GM18907 (cell line): ENCODE data around the gene RASGRP4.

ENCODE experiments used
- ATAC-seq: cut with Tn5 transposase; IDR thresholded peaks from one replicate; pipeline ENCODE4 v1.9.1; 2021; ENCODE audit warnings: mild to moderate bottlenecking, moderate library complexity; ENCODE audit not compliant: unreplicated experiment

The RASGRP4 gene

DNA sequence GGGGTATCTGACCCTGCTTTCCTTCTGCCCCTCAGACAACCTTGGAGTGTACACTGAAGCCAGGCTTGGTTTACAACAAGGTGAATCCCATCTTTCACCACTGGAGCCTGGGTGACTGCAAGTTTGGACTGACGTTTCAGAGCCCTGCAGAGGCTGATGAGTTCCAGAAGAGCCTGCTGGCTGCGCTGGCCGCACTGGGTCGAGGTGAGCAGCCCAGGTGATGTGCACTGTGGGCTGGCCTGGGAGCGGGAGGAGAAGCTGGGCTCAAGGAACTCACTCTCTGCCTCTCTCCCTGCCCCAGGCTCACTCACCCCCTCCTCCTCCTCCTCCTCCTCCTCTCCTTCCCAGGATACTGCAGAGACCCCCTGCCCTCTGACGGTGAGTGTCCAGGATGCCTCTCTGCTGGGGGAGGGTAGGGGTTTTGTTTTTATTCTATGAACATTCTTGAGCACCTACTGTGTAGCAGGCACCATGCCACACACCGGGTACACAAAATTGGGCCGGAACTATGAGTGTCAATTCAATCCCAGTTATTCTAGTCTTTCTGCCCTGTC is 34.0 kb downstream of the RASGRP4 start:
- ATAC-seq: no peak

DNA sequence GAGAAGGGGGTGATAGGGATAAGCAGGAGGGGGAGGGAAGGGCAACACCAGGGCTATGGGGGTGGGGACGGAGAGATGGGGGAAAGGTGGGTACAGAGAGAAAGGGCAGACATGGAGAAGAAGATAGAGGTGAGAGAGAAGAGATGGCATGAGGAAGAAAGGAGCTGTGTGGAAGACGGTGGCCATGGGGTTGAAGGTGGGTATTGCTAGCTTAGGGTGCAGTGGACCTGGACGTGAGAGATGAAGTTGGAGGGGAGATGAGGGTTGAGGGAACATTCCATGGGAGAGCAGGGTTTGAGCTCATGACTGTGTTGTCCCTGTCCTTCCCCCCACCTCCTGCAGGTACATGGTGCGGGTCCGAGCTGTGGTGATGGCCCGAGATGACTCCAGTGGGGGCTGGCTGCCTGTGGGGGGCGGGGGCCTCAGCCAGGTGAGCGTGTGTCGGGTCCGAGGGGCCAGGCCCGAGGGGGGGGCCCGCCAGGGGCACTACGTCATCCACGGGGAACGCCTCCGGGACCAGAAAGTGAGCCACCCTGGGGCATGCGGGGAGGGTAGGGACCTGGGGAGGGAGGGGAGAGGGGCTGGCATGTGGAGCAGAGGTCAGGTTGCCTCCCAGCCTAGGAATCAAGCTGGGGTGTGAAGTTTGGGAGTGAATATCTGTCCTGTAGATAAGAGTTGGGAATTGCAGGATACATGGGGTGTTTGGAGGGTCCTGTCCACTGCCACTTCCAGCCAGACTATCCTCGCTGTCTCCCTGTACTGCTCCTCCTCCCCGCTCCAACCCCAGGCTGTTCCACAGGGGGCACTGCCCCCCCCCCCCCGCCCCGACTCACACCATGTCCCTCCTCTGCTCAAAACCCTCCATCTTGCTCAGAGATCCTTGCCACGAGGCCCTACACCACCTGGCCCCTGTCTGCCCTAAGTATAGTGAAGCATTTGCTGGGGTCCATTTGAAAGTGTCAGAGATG is 35.8 kb downstream of the RASGRP4 start:
- no peak for ATAC-seq

DNA sequence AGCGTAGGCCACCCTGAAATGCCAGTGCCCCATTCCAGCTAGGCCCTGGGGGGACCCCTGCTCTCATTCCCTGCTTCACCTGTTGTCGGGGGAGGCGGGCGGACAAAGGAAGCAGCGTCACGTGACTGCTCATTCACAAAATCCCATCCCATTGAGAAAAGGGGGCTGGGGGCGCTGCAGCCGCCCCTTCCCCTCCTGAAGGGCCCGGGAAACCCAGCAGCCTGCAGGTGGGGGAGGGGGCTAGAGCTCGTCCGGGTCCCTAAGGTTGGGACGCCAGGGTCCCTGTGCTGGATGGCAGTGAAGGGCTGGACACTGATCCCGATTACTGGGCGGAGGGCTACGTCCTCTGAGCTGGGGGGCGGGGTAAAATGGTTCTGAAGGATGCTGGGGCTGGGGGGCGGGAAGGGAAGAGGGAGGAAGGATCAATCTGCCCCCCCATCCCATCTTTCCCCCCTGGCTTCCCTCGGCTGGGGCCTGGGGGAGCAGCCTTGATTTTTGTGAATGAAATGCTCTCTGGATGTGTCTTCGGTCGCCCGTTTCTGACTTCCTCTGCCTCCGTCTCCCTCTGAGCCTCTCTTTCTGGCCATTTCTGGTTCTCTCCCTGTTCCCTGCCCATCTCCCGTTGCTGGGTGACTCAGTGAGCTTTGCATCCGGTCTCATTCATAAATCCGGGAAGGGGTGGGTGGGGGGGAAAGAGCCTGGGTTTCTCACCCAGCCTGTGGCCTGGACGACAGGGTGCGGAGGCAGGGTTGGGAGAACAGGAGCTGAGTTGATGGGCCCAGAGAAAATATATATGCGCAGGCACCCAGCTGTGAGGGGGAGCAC is 36.7 kb downstream of the RASGRP4 start:
- ATAC-seq: no peak

DNA sequence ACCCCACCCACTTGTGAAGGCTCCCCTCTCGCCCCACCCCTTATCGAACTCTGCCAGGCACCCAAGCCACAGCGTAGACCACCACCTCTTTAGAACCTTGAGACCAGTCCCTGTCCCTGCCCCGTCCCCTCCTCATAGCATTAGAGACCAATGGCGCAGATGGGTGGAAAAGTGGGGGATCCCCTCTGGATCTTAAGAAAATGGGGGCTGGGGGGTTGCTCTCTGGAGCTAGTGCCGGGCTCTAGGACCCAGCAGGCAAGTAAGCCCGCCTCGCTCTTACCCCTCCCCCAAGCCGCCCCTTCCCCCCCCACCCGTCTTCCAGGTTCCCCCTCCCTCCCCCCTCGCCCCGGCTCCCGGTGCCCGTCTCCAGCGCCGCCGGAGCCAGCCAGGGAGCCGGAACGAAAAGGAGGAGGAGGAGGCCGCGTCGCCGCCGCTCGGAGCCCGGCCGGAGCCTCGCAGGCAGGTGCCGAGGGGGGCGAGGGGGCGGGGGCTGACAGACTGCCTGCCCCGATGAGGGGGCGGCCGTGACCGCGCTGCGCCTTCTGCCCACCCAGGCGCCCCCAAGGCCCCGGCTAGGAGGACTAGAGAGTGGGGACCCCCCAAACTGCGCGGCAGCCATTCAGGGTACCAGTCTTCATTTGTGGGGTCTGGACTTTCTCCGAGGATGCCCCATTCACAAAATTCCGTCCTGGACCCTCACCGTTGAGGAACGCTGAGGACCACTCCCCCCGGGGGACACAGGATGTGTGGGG is 37.5 kb downstream of the RASGRP4 start, which contains the start of gene SPRED3:
TSS of gene SPRED3 (plus strand) at position 349 of the 752 bp plus-strand sequence. CDS start 1,606 bp downstream, outside the sequence.
- no peak for ATAC-seq

DNA sequence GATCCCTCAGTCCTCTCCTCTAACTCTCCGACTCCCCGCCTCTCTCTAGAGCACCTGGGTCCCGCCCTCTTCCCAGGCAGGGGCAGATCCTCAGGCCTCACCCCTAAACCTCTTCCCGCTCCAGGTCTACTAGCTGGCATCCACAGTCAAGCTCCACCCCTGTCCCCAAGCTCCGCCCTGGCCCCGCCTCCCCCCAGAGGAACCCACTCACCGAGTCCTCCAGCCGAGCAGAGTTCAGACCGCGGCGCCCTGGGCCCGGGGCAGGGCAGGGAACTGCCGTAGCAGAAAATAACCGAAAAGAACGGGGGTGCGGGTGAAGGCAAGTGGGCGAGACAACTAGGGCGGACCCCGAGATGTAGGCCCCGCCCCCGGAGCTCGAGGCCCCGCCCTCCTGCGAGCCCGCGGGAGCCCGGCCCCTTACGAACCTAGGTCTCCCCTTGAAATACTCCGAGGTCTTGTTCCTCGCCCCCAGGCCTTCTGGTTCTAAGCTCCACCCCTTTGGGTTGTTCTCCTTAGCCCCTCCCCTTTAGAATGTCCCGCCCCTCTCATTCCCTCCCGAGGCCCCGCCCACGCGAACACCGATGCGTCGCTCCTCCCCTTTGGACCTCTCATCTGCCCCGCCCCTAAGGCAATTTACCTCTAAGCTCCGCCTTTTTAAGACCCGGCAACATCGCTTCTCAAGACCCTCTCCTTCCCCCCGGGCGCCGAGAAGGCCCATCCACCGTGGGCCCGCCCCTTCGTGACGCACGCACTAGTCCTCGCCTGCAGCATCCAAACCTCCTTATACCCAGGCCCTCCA is 38.3 kb downstream of the RASGRP4 start, which contains the start of gene GGN:
TSS of gene GGN (minus strand) at position 485 of the 799 bp plus-strand sequence. CDS start 773 bp downstream, outside the sequence.
- ATAC-seq: no peak

DNA sequence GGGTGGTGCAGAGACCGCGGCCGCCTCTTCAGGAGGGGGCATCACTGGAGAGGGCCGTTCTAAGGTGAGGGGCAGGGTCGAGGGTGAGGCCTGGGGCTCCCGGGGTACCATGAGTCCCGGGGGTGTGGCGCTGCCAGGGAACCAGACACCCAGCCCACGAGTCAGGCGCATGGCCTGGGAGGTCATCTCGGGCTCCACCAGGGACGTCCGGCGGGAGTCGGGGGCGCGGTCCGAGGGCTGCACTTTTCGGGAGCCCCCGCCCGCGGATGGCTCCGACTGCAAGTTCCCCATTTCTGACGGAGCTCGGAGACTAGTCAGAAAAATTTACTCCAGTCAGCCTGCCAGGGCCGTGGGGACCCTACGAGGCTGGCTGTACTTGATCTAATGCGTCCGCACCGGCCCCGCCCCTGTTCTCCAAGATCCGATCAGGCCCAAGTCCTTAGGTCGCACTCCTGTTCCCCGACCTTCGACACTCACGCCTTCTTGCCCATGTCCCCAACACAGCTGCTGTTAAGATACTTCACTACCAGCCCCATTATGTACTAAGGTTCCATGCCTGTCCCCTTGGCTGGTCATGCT is 39.0 kb downstream of the RASGRP4 start:
- no peak for ATAC-seq

DNA sequence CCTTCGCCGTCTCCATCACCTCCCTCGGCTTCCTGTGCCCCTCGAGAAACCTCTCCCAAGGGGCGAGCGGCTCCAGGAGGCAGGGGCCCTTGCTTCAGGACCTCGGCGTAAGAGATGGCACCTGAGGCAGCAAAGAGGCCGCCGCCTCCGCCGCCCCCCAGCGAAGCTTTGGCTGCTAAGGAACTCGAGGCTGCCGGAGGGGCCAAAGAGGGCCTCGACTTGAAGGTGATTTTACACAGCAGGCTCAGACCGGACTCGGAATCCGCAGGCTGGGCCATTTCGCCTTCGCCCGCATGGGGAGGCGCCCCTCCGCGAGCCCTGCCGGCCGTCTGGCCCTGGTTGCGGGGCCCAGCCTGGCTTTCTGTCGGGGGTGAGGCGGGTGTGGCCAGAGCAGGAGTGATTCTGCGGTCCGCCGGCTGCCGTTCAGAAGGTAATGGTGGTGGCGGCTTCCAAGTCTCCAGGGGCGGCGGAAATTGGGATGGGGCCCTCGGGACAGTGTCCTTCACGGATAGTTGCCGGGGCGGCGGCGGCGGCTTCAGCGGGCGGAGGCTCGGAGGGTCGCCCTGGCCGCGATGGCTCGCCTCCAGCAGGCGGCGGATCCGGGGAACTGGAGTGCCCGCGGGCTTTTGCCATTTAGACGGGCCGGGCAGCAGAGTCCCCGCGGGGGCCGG is 39.6 kb downstream of the RASGRP4 start:
- ATAC-seq: no peak

DNA sequence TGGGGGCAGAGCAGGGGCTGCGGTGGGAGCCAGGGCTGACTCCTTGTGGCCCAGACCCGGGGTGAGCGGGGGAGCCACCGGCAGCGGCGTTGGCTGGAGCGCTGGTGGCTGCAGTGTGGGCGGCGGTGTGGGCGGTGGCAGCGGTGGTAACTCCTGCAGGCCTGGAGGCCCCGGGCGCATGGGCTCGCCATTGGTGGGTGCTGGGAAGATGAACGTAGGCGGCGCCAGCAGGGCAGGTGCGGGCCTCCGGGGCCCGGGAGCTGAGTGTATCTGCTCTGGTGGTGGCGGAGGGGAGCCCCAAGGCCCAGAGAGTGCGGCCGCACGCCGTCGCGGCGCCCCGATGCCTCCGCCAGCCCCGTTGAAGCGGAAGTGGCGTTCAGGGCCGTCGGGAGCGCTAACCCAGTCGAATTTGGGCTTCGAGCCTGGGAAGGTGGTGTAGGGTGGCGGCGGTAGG is 40.2 kb downstream of the RASGRP4 start:
- no peak for ATAC-seq

DNA sequence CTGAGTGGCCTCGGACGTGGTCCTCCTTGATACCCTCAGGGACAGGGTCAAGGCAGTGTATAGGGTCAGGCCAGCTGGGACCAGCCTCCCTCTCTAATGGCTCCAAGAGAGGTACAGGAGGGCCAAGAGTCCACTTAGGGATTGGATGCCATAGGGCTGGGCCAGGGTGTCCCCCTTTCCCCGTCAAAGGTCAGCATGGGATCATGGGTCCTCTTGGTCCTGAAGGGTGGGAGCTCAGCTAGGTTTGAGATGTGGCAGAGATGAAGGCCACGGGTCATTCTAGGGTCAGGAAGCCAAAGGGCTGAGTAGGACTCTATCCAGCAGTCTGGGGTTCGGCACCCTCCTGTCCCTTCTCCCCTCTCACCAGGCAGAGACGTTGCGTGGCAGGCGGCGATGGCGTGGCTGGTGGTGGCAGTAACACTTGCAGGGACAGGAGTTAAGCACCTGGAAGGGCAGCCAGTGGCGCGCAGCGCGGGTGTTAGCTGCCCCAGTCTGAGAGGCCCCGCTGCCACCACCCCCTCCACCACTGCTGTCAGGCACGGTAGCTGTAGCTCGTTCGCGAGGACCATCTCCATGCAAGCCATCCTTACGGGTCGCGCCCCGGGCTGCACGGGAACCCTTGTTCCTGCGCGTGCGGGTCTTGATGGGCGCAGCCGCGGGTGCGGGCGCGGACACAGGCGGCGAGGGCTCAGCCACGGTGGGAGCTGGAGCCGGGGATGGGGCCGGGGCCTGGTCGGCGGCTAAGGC is 40.8 kb downstream of the RASGRP4 start:
- ATAC-seq: no peak

DNA sequence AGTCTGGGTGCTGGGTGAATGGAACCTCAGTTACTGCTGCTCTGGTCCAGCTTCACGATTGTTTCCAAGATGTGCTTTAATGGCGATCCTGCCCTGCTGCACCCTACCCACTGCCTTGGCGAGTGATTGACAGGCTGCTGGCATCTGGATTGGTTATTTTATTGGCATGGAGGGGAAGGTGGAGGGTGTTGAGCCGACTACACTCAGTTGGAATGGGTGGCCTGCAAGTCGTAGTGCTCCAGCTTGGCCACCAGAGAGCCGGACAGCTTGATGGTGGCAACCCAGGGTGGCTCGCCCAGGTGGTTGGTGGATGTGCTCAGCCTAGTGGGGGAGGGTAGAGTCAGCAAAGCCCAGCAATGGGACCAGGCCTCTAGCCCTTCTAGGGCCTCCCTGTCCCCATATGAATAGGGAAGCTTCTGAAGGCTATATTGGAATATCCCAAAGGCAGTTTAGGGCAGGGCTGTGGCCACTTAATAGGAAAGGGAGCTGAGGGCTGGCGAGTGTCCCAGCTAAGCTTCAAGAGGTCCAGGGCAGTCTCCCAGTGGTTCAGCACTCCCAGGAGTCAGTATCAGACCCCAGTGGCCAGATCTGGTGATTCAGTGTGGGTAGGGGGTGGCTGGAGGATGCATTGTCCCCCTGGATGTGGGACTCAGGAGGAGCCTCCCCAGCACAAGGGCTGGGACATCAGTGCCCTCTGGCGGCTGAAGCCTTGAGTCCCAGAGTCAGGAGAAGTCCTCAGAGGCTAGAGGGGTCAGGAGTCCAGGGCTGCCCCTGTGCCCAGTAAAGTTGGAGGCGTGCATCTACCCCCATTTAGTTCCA is 41.6 kb downstream of the RASGRP4 start:
- no peak for ATAC-seq

DNA sequence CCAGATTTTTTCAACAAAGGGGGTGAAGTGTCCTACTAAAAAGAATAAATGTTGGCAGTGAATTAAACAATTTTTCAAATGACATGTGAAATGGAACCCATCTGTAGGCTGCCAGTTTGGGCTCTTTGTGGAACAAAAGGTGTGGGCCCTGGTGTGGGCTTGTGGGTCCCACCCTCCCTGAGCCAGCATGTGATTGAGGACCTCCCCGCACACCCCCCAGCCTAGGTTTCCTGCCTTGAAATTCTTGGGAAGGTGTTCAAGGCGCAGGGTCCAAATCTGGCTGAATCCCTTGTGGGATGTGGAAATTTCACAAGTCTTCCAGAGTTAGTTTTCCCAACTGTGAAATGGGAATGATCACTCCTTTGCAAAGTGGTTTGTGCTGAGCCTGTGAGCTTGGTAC is 42.3 kb downstream of the RASGRP4 start:
- no peak for ATAC-seq

DNA sequence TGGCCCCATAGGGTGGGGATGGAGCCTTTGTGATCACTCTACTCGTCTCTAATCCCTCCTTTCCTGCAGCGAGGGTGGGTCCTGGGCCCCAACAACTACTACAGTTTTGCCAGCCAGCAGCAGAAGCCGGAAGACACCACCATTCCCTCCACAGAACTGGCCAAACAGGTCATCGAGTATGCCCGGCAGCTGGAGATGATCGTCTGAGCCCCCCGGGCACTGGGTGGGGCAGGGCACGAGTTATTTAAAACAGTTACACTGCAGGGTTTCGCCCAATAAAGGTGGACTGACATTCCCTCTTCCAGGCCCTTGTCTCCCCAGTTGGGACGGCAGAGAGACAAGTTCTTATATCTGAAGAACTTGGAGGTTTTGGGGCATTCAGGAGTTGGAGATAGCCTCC is 42.8 kb downstream of the RASGRP4 start:
- ATAC-seq: no peak

DNA sequence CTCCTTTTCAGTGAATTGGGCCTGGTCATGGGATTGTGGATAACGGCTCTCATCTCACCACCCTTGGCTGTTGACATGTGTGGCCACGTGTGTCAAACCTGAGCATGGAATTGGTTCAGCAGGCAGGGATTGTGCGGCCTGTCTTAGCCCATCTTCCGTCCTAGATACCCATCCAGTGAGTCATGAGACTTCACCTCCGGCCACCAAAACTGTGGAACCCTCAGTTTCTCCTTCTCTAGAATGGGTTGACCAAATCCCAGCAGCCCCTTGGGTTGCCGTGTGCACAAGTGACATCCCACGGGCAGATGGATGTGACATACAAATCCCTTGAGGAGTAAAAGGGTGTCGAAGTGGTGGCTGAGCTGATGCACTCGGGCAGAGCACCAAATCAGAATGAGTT is 44.9 kb downstream of the RASGRP4 start:
- ATAC-seq: no peak

DNA sequence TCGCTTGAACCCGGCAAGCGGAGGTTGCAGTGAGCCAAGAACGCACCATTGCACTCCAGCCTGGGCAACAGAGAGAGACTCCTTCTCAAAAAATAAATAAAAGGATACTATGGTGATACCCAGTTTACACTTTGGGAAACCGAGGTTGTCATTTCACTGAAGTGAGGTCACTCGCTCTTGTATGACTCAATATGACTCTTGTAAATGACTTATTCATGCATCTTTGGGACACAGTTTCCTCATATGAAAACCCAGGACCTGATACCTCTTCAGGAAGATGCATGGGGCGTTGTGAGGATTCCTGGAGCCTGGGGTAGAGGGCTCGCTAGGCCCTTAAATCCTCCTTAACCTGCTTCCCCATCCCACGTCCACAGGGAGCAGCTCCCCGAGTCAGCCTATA is 47.2 kb downstream of the RASGRP4 start:
- ATAC-seq: no peak

DNA sequence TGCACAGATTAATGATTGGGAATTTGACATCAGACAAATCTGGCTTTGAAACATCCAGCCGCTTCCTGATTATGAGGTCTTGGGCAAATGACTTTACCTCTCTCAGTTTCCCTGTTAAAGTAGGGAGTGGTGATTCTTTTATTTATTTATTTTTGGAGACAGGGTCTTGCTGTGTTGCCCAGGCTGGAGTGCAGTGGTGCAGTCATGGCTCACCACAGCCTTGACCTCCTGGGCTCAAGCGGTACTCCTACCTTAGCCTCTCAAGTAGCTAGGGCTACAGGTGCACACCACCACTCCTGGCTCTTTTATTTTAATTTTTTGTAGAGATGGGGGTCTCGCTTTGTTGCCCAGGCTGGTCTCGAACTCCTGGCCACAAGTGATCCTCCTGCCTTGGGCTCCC is 49.0 kb downstream of the RASGRP4 start:
- ATAC-seq: no peak

DNA sequence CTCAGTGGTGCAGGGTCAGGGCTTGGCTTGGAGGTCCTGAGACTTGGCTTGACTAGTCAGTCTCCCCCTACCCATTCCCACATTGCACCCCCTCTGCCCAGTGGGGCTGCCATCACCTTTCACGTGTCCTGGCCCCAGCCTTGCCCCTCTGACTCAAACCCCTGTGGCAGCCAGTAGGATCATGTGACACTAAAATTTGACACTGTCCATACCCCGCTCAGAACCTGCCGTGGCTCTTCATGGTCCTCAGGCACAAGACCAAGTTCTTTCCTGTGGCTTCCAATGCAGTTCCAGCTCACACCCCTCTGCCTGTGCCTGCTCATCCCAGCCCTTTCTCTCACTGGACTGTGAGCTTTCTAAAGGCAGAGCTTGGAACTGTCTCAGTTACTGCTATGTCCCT is 49.4 kb downstream of the RASGRP4 start:
- ATAC-seq: no peak

DNA sequence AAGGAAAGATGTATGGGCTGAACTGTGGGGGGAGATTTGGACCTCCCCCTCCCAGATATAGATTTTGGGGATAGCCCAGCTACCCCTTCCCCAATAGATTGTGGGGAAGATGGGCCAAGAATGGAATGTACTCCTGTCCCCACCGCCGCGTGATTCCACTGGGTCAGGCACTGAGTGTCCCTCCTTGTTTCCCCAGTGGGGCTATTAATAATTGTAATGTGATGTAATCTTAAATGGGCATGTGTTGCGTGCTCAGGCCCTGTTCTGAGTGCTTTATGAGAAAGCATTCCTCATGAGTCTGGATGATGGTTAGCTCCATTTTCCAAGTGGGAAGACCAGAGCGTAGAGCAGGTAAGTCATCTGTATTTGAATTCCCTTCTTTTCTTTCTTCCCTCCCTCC is 50.3 kb downstream of the RASGRP4 start:
- ATAC-seq: no peak
